Motor neuron (in vitro differentiated cells): ENCODE measurements around the gene HOXB6. TPM values are rescaled to one million over a fixed set of nuclear protein-coding genes. Genes with fewer than 3 reads are reported as not detected.
A peak's percentile ranks its signal among the peaks of the same experiment; 100 is the strongest.

Experiments
- ATAC-seq, 8 experiments: fragments of 200-7000 bp; cut with Tn5 transposase; replicated peaks in 6 of 8; 2 replicates each; pipeline ENCODE4 v1.8.0; 2021; ENCODE audit warnings: mild to moderate bottlenecking in 8 of 8, moderate library complexity in 8 of 8
- H3K27ac ChIP-seq, 2 donors: fragments of 250-450 bp; sonication (Bioruptor Pico); 2 replicates each; pipeline ENCODE4 v1.9.0; 2021; ENCODE audit warnings: antibody characterized with exemption in 2 of 2, mild to moderate bottlenecking in 2 of 2, moderate library complexity in 1 of 2
- H3K4me1 ChIP-seq, 2 donors: fragments of 250-450 bp; sonication (Bioruptor Pico); replicated peaks in 1 of 2; 2 replicates each; pipeline ENCODE4 v1.6.1; 2021; ENCODE audit warnings: antibody characterized with exemption in 2 of 2, mild to moderate bottlenecking in 2 of 2, moderate library complexity in 1 of 2
- H3K4me3 ChIP-seq, 5 donors: fragments of 250-450 bp; sonication (Bioruptor Pico); 2 replicates each; pipeline ENCODE4 v1.9.0; 2021; ENCODE audit warnings: antibody characterized with exemption in 5 of 5, mild to moderate bottlenecking in 5 of 5, moderate library complexity in 4 of 5
- WGBS, 10 experiments: fragments of 450-650 bp; shearing (Covaris generic); methylation state at CpG; one replicate each; pipeline ENCODE4 v1.0.0; 2022; 5-methylcytosine and 5-hydroxymethylcytosine counted together
- in situ Hi-C, 9 experiments: fragments of 400-800 bp; cut with MboI; loops; one replicate each; pipeline ENCODE4 v1.15.0; 2021; ENCODE audit warnings: low sequenced_read_pairs in 9 of 9, low pct_unique_long_range_greater_than_20kb in 2 of 9; ENCODE audit not compliant: unreplicated experiment in 9 of 9
- total RNA-seq, 8 experiments: library from RNA; unstranded; fragments of 300-600 nt; gene quantifications; 2 replicates each; pipeline versions ENCODE4 v1.2.3 to v1.2.4, GENCODE V29; 2022

The HOXB6 gene
- total RNA-seq, 8 experiments from 2014 or later = 7.1 to 75.2 (median 35.3) TPM

DNA sequence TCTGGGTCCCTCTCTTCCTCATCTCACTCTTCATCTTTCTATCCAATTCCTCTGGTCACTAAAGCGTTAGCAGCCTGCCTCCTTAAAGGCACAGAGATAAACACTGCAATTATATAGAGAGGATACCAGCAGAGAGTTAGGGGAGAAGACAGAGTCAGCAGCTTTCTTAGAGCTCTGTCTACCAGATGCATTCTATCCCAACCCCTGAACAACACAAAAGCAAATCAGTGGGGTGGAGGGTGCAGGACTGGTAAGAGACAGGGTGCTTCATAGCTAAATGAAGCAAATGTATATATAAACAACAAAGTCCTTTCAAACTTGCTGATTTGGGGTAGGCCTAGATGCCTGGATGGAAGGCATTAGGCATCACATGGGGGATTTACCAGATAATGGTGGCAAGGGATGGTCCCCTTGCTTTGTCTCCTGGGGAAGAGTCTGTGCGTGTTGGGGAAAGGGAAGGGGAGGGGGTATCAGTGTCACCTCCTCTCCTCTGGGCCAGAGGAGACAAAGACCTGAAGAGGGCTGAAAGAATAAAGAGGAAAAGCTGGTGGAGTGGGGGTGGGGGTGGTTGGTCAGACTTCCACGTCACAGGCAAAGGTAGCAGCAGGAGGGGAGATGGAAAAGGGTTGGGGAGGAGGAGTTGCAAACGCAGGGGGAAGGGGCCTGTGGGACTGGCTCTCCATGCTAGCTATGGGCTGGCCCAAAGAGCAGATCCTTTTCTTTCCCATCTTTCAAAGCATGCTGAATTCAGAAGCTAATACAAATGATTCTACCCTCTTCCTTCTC, 38.7 kb downstream of the HOXB6 start:
- Histone ChIP-seq H3K27ac (peak overlapping the region; percentile 94 to 97), H3K4me3 (peak overlapping the region; percentile 67 to 91 (median 83)), H3K4me1 (peaks cover 60 to 78% of the 10 kb centered on the region in 2 donors)
- in situ Hi-C loops = no loop called here
- 0 to 100% (median 59%) methylated on average over 1 of the region's 4 CpGs; no CpG with 5 or more reads in 4 of the 10 experiments for WGBS, 10 experiments
- ATAC-seq = peak in 3 of 8 experiments; percentile 6 to 13 (median 10)

DNA sequence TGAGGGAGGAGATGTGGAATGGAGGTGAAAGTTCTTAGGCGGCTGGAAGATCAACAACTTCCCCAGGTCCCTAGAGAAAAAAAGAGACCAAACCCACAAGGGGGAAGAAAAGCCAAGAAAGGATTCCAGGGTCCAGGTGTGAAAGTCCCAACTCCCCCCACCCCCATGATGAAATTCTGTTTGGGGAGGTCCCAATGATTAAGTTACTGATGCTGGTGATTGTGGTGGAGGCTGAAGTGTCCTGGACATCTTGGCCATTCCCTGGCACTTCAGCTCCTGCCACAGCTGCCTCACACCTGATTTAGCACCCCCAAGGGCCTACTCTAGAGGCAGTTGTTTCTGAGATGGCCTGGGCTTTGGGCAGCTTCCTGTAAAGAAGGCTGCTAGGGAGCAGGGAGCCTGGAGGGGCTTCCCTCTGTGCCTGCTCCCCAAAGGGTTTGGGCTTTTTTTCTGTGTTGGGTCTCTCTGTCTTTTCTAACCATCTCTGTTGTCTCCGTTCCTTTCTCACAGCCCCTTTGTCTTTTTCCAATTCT, 39.7 kb downstream of the HOXB6 start:
- in situ Hi-C loops = no loop called here
- Histone ChIP-seq H3K4me3 (peak overlapping the region; percentile 31 to 91 (median 83)), H3K4me1 (peaks cover 70 to 87% of the 10 kb centered on the region in 2 donors), H3K27ac (peak overlapping the region; percentile 94 to 97)
- WGBS, 10 experiments = 0 to 100% (median 10%) methylated on average over 1 to 2 of the region's 2 CpGs; no CpG with 5 or more reads in 4 of the 10 experiments
- ATAC-seq = no peak

DNA sequence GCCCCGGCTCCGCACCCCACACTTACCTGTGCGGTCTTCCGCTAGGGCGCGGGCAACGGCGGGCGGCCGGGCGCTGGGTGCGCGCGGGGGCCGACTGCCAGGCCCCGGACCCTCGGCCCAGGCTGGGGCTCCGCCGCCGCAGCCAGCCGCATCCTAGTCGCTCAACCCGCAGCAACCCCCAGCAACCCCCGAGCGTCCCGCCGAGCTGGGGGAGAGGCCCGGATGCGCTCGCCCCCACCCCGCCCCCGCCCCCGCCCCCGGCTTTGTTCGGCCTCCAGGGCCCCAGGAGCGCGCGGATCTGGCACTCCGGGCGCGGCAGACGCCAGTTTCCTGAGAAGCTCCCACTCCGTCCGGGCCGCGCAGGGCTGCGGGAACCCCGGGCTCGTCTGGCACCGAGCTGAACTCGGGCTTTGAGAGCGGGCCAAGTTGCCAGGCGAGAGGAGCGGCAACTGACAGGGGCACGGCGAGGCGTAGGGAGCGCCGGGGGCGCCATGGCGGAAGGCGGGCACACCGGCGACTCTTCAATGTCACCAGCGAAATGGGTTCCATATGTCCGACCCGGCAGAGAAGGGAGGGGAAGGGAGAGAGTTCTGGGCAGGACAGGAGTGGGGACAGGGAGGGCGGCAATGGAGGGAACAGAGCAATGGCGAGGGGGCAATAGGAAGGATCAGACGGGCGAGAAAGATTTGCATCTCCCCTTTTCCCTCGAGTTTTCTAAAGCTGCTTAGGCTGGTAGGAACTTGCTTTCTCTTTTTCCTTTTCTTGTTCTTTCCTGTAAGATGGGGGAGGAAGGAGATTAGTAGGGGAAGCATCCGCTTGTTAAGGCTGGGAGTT, 40.4 kb downstream of the HOXB6 start:
- Histone ChIP-seq H3K4me1 (peaks cover 77 to 87% of the 10 kb centered on the region in 2 donors), H3K27ac (peak overlapping the region; percentile 94 to 97), H3K4me3 (peak overlapping the region; percentile 31 to 91 (median 83))
- in situ Hi-C loops = no loop called here
- 0 to 33% (median 8%) methylated on average over 1 to 7 of the region's 73 CpGs; no CpG with 5 or more reads in 6 of the 10 experiments for WGBS, 10 experiments
- peak in 7 of 8 experiments; percentile 2 to 42 (median 21) for ATAC-seq

DNA sequence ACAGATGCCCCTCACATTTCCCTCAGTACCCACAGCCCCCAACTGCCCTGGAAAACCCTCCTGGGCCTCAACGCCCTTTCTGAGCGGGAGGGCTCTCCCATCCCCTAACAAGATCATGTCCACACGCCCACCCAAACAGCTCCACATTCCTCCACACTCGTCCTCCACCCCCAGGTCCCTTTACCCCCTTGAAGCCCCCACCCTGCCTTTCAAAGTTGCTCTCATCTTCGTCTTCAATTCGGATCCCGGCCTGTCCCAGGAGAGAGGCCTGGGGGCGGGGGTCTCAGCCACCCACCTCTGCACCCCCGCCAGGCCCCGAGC, 41.0 kb downstream of the HOXB6 start:
- in situ Hi-C loops = no loop called here
- WGBS, 10 experiments = no CpG with 5 or more reads among the region's 10 CpGs
- Histone ChIP-seq H3K4me1 (peaks cover 83 to 92% of the 10 kb centered on the region in 2 donors), H3K27ac (peak overlapping the region; percentile 94 to 97), H3K4me3 (peak overlapping the region; percentile 31 to 91 (median 83))
- ATAC-seq = no peak

DNA sequence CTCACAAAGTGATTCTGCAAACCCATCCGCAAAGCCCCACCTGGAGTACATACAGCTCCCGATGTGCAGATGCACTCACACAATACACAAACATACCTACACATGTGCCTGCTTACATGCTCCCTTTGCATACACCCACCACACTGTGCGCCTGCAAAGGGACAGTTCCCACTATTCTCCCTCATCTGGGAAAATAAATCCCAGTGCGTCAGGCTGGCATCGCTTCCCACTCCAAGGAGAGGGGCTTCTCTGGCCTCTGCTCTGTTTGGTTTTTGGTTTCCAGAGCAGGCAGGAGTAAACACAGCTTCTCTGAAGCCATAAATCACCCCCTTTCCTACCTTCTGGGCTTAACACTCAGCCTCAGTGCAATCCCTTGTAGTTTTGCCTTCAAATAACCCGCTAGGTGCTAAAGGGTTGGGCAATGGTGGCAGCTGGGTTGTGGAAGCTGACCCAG, 41.4 kb downstream of the HOXB6 start:
- in situ Hi-C loops = no loop called here
- H3K4me3 ChIP-seq = peak overlapping the region; percentile 31 to 91 (median 83)
- 0 to 95% (median 25%) methylated on average over 1 to 6 of the region's 6 CpGs; no CpG with 5 or more reads in 4 of the 10 experiments for WGBS, 10 experiments
- H3K4me1 ChIP-seq = peaks cover 87 to 97% of the 10 kb centered on the region in 2 donors
- peak overlapping the region; percentile 94 to 97 for H3K27ac ChIP-seq
- ATAC-seq = peak in 6 of 8 experiments; percentile 7 to 60 (median 26)

DNA sequence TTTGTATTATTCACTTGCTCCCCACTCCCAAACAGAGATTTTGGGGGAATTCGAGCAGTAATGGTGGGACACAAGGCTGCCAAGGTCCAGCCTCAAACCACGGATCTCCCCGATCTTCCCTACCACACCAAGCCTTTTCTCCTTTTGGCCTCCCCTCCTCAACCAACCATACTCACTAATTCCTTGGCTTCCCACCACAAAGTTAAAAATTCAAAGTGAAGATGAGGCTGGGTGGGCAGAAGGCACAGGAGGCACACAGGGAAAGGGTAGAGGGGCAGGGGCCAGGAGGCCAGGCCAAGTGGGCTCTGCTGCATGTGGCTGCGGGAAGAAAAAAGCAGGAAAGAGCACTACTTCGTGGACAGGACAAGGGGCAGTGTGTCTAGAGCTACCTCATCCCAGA, 41.9 kb downstream of the HOXB6 start:
- 0 to 67% (median 7%) methylated on average over 2 to 4 of the region's 5 CpGs; no CpG with 5 or more reads in 6 of the 10 experiments for WGBS, 10 experiments
- in situ Hi-C loops = no loop called here
- Histone ChIP-seq H3K4me3 (peak overlapping the region; percentile 31 to 91 (median 83)), H3K4me1 (peaks cover 90 to 98% of the 10 kb centered on the region in 2 donors), H3K27ac (peak overlapping the region; percentile 94 to 97)
- peak in 3 of 8 experiments; percentile 0 to 1 (median 0) for ATAC-seq

DNA sequence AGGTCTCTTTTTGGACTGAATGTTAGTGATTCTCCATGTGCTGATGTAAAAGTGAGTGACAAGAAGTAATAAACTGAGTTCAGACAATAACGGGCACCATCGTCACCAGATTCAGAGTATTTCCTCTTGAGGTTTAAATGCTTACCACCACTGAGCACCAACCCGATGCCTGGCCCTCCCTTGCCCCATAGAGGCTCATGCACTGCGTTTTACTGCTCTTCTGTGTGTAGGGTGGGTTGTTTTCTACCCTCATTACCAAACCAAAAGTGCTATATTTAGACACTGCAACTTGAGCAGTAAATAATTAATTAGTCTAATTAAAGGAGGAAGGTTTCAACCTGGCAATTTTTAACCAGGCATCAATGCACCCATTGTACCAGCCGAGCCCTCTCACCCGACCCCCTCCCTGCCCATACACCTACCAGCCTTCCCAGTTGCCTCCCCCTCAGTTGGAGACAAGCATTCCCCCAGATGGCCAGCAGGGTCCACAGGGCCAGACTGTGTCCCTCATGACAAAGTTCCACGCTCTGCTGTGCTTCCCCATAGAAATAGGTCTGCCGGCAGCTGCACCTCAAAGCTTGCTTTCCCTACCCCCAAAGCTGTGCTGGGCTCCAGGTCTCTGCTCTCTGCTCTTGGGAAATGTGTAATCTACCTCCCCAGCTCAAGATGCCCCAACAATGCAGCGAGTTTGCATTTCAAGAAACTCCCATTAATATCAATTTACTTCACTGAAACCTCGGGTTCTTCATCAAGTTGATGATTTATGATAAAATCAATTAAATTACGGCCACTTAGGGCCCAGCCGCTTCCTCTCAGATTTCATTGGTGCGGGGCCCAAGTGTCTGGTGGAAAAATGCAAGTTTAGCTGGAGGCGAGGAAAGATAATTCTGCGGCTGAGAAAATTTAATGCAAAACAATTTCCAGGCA, 42.6 kb downstream of the HOXB6 start:
- peak overlapping the region; percentile 31 to 91 (median 83) for H3K4me3 ChIP-seq
- 5 to 74% (median 15%) methylated on average over 4 to 14 of the region's 15 CpGs for WGBS, 10 experiments
- ATAC-seq = peak; percentile 4 to 24 (median 14)
- peak overlapping the region; percentile 94 to 97 for H3K27ac ChIP-seq
- in situ Hi-C loops = no loop called here
- H3K4me1 ChIP-seq = peaks cover 90 to 98% of the 10 kb centered on the region in 2 donors

DNA sequence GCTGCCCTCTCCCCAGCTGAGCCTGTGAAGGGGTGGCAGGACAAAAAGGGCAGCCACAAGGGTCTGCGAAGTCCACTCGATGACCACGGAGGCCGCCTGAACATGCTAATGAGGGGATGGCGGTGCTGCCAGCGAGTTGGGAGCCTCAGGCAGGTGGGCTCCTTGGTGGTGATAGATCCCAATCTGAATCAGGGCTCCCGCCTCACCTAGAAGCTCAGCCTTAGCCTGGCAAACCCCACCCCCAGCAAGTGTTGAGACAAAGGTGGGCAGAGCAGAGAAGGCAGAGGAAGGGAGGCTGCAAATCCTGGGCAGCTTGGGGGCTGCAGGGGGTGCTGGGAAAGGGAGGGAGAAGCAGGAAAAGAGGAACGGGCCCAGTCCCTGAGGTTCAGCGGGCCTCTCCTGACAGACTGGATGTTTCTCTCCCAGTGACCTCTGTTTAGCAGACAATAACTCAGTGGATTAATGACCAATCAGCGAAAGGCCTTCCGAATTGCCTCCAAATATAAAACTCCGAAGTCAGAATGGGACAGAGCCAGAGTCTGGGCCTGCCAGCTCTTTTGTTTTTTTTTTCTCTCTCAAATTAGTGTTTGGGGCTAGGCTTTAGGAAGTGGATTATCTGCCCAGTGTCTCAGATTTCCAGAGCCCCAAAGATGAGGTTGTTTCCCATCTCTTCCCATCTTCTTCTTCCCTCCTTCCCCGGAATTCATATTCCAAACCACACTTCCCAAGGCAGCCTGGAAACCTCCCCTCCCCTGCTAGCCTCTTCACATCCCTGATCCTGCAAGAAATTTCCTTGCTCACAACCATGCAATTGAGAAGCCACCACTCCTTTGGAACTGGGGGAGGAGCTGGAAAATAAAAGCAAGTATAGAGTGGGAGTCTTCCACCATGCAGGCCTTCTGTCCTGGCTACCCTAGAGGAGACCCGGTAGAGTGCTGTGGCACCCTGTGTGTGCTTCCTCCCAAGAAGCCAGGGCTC, 44.7 kb downstream of the HOXB6 start:
- in situ Hi-C loops = no loop called here
- no peak for ATAC-seq
- WGBS, 10 experiments = 12 to 94% (median 23%) methylated on average over 2 to 8 of the region's 14 CpGs; no CpG with 5 or more reads in 1 of the 10 experiments
- Histone ChIP-seq H3K4me3 (peak overlapping the region in 3 of 5 donors; percentile 1 to 13 (median 4)), H3K4me1 (peaks cover 78 to 90% of the 10 kb centered on the region in 2 donors), H3K27ac (peak overlapping the region; percentile 1 to 46)

DNA sequence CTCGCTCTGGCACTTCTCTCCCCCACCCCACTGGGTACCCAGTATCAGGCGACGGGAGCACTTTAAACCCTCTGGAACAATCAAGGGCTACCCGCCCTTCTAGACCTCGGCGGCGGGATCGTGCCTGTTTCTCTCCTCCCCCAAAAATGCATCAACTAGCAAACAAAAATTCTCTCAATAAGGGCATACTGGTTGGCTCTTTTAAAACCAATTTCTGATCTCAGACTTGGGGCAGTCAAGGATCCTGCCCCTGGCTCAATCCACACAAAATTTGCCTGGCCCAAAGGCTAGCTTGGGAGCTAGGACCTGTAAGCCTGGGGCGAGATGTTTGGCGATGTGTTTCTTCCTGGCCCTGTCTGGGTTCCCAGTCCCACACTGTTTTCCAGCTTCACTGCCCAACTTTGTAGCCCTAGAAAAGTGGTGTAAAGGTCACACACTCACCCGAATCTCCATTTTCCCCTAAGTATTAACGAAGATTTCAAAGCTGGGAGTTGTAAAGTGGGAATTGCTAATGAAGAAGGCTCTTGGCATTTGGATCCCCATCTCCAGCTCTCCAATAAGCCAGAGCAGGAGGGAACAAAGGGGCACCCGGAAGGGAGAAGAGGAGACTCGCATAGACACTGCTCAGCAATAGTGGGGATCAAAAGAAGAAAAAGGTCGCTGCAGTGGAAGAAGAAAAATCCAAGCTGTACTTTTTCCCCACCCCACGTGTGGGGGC, 45.5 kb downstream of the HOXB6 start:
- Histone ChIP-seq H3K27ac (peak overlapping the region; percentile 1 to 46), H3K4me1 (peaks cover 76 to 86% of the 10 kb centered on the region in 2 donors), H3K4me3 (peak overlapping the region in 3 of 5 donors; percentile 1 to 13 (median 4))
- in situ Hi-C loops = no loop called here
- 11 to 93% (median 20%) methylated on average over 1 to 15 of the region's 16 CpGs for WGBS, 10 experiments
- no peak for ATAC-seq

DNA sequence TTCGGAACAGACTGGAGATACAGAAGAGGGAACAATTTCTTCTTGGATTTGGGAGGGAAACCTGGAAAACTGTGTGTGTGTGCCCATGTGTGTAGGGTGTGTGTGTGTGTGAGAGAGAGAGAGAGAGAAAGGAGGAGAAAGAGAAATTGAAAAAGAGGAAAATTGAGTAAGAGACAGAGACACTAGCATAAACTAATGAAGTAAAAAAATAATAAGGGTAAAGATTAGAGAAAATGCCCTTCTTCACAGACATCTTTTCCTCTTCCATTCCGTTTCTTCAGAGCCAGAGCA, 46.0 kb downstream of the HOXB6 start:
- in situ Hi-C loops = no loop called here
- Histone ChIP-seq H3K27ac (peak overlapping the region; percentile 60 to 84), H3K4me3 (peak overlapping the region in 1 of 5 donors; percentile 13), H3K4me1 (peaks cover 81 to 87% of the 10 kb centered on the region in 2 donors)
- no peak for ATAC-seq
- WGBS, 10 experiments = 20 to 100% (median 75%) methylated on average over 1 to 2 of the region's 2 CpGs; no CpG with 5 or more reads in 2 of the 10 experiments
